Activated naive CD4-positive, alpha-beta T cell treated with anti-CD3 and anti-CD28 coated beads, Interleukin-2, amount 50 U/mL, for 72 hours (primary cell): ENCODE measurements around the gene PYDC1. TPM values are rescaled to one million over a fixed set of nuclear protein-coding genes. Genes with fewer than 3 reads are reported as not detected.
"Not testable (repeated sequence)": the region's sequence is repeated elsewhere in the genome, so short reads cannot be mapped to it uniquely, and the experiment has no call there.

Source experiments
- ATAC-seq, 2 donors: fragments of 150-1000 bp; cut with Tn5 transposase; 2 replicates each; pipeline ENCODE4 v1.10.0; 2021; ENCODE audit warnings: mild to moderate bottlenecking in 2 of 2, moderate library complexity in 2 of 2
- DNase-seq, 2 donors: peaks; one replicate each; pipeline ENCODE4 v3.0.0; 2021 to 2022; ENCODE audit warnings: low spot score in 2 of 2
- H3K27ac Mint-ChIP-seq, 2 donors: one replicate each; pipeline ENCODE4 v1.8.0; 2022; ENCODE audit warnings: mild to moderate bottlenecking in 2 of 2, mixed read lengths in 2 of 2
- H3K36me3 Mint-ChIP-seq, 2 donors: one replicate each; pipeline ENCODE4 v1.8.0; 2022; ENCODE audit warnings: mixed read lengths in 2 of 2
- H3K9me3 Mint-ChIP-seq, 2 donors: one replicate each; pipeline ENCODE4 v1.8.0; 2022; ENCODE audit warnings: mixed read lengths in 2 of 2
- total RNA-seq, 2 donors: library from RNA; stranded (reverse); gene quantifications; one replicate each; pipeline ENCODE4 v1.2.3, GENCODE V29; 2022

The PYDC1 gene
- not detected for total RNA-seq

DNA sequence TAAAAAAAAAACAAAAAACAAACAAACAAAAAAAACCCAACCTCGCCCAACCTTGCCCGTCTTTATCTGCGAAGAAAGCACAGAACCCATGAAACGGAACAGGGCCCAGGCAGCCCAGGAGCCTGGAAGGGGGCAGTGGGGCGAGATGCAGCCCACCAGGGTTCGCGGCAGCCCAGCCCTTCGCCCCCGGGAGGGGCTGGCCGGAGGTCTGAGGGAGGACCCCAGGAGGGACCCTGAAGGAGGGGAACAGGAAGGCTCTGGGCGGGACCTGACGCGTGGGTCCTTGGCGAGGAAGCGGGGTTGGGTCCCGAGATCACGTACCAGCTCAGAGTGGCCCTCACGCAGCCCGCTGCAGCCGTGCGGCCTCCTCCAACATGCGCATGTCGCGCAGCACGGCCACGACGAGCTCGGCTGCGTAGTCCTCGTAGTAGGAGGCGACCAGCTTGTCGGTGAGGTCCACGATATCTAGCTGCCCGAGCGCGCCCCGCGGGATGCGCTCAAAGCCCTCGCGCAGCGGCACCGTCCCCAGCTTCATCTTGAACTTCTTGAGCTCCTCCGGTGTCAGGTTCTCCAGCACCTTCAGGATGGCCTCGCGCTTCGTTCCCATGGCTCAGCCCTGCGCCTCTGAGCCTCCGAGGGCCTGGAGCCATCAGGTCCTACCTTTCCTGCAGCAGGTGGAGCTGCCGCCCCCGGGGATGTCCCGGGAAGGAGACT lies at the start of gene PYDC1:
TSS of gene PYDC1 (minus strand) at position 714 of the 714 bp plus-strand sequence. CDS start at position 607, 107 bp downstream.
- Mint-ChIP-seq H3K27ac (no peak within 1 kb of the TSS), H3K36me3 (no peaks in the 10 kb centered on the region), H3K9me3 (no peaks in the 10 kb centered on the region)
- no peak for DNase-seq
- peak; percentile 25 to 28 for ATAC-seq

DNA sequence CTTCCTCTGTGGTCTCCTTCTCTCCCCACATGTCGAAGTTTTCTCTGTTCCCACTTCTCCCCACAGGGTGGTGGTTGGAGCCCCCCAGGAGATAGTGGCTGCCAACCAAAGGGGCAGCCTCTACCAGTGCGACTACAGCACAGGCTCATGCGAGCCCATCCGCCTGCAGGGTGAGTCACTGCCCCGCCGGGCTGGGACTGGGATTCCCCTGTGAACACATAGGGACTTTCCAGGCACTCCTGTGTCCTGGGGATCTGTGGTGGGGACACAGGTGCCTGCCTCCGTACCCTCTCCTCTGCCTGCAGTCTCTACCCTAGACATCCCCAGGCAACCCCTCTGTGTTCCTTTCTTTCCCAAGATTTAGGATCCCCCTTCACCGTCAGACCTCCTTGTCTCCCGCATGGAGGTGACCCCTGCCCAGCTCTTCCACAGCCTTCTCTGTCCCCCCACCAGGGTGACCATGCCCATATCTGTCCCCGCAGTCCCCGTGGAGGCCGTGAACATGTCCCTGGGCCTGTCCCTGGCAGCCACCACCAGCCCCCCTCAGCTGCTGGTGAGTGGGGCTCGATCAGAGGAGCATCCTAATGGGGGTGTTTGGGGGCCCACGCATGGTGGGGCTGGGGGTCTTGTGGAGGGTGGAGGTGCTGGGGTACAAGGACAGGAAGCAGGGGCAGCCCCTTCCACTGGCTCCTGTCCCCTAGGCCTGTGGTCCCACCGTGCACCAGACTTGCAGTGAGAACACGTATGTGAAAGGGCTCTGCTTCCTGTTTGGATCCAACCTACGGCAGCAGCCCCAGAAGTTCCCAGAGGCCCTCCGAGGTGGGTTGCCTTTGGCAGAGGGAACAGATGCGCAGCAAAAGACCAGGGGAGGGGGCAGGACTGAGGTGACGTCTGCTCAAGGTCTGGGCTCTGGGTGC lies 48.7 kb upstream of the PYDC1 start:
- no peaks in the 10 kb centered on the region for H3K9me3 Mint-ChIP-seq
- H3K27ac Mint-ChIP-seq = peak overlapping the region; percentile 70 to 88
- peak; percentile 98 for ATAC-seq
- peaks cover 0 to 6% of the 10 kb centered on the region in 2 donors for H3K36me3 Mint-ChIP-seq
- peak; percentile 64 to 87 for DNase-seq

DNA sequence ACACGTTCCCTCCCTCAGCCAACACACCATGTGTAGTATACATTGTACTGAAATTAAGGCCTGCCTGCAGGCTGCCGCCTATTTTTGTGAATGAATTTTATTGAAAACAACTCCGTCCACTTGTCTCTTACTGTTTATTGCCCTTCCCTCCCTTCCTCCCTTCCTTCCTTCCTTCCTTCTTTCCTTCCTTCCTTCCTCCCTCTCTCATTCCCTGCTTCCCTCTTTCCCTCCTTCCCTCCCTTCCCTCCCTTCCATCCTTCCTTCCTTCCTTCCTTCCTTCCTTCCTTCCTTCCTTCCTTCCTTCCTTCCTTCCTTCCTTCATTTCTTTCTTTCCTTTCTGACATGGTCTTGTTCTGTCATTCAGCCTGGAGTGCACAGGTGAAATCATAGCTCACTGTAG lies 45.1 kb upstream of the PYDC1 start:
- Mint-ChIP-seq H3K27ac (no peak overlapping the region), H3K36me3 (peaks cover 0 to 2% of the 10 kb centered on the region in 2 donors), H3K9me3 (no peaks in the 10 kb centered on the region)
- no peak for ATAC-seq
- DNase-seq = no peak

DNA sequence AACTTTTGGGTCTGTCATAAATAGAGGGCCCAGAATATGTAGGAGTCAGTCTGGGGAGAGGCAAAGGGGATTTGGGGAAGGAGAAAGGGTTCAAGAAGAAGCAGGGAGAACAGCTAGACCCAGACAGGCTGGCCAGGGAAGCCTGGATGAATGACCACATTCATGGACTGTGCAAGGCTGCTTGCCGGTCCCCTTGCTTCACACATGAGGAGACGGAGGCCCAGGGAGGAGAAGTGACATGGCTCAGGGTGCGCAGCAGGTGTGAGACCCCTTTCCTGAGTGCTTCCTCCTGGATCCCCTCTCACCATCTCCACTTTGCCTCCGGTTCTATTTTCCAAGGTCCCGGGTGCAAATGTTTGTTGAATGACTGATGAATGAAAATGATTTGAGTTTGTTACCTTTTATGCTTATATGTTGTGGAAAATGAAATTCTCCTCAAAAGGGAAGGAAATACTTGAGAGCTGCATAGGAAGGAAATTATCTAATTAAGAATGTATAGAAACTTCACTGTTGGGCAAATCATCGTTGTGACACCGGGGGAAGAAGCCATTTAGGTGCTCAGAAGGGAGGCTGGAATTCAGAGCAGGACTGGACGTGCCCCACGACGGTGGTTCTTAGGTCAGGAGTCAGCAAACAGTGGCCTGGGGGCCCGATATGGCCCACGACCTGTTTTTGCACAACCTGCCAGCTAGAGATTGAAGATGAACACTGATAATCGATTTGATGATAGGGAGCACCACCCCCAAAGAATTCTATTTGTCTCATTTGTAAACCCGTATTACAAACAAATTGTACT lies 43.4 kb upstream of the PYDC1 start:
- DNase-seq (no peak), ATAC-seq (no peak)
- Mint-ChIP-seq H3K9me3 (no peaks in the 10 kb centered on the region), H3K27ac (no peak overlapping the region), H3K36me3 (no peaks in the 10 kb centered on the region)

DNA sequence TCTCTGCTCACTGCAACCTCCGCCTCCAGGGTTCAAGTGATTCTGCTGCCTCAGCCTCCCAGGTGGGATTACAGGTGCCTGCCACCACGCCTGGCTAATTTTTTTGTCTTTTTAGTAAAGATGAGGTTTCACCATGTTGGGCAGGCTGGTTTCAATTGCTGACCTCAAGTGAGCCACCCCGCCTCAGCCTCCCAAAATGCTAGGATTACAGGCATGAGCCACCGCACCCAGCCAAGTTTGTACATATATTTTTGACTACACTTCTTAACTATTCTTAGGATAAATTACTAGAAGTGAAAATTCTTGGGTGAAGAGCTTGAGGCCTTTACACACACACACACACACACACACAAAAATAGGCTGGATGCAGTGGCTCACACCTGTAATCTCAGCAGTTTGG lies 41.4 kb upstream of the PYDC1 start:
- Mint-ChIP-seq H3K36me3 (no peaks in the 10 kb centered on the region), H3K27ac (no peak overlapping the region), H3K9me3 (no peaks in the 10 kb centered on the region)
- ATAC-seq (no peak), DNase-seq (no peak)

DNA sequence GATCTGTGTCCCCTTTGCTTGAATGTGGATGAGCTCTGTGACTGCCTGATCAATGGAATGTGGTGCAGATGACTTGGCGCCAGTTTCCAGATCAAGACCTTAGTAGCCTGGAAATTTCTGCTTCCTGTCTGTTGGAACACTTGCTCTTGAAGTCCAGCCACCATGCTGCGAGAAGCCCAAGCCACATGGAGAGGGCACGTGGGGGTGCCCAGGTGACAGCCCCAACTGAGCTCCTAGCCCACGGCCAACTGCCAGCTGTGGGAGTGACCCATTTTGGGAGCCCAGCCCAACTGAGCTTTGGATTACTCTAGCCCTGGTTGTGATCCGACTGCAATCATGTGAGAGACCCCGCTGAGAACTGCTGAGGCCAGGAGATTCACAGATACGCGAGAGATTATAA lies 39.5 kb upstream of the PYDC1 start:
- ATAC-seq = no peak

DNA sequence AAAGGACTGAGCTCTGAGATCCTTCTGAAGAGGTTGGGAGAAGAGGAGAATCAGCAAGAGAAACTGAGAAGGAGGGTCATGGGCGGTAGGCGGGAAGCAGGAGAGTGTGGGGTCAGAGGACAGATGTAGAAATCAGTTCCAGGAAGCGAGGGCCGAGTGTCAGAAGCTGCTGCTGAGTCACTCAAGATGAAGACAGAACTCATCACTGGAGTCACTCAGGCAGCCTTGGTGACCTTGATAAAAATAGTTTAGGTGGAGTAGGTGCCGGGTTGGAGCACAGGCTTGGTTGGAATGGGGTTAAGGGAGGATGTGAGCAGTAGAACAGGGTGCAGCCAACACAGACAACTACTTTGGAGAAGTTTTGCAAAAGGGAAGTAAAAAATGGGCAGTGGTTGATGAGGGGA lies 36.7 kb upstream of the PYDC1 start:
- Mint-ChIP-seq H3K36me3 (no peaks in the 10 kb centered on the region), H3K9me3 (no peaks in the 10 kb centered on the region), H3K27ac (peak overlapping the region; percentile 60 to 66)
- DNase-seq (peak in 1 of 2 donors; percentile 39), ATAC-seq (peak; percentile 88)

More for the DNA sequence above, 39.5 kb upstream of the PYDC1 start:
- Mint-ChIP-seq H3K36me3 (no peaks in the 10 kb centered on the region), H3K27ac (no peak overlapping the region), H3K9me3 (no peaks in the 10 kb centered on the region)
- DNase-seq = no peak

DNA sequence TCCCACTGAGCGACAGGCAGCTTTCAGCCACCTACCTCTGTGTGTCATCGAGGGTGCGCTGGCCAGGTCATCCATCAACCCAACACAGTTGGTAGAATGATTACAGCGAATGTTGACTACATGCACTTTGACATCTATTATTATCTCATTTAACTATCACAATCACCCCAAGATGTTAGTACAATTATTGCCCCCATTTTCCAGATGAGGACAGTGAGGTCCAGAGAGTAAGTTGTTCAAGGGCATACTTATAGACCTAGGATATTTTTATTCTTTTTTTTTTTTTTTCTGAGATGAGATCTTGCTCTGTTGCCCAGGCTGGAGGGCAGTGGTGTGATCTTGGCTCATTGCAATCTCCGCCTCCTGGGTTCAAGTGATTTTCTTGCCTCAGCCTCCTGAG lies 34.5 kb upstream of the PYDC1 start:
- DNase-seq (no peak), ATAC-seq (no peak)
- Mint-ChIP-seq H3K9me3 (no peaks in the 10 kb centered on the region), H3K36me3 (no peaks in the 10 kb centered on the region), H3K27ac (peak overlapping the region in 1 of 2 donors; percentile 62)

DNA sequence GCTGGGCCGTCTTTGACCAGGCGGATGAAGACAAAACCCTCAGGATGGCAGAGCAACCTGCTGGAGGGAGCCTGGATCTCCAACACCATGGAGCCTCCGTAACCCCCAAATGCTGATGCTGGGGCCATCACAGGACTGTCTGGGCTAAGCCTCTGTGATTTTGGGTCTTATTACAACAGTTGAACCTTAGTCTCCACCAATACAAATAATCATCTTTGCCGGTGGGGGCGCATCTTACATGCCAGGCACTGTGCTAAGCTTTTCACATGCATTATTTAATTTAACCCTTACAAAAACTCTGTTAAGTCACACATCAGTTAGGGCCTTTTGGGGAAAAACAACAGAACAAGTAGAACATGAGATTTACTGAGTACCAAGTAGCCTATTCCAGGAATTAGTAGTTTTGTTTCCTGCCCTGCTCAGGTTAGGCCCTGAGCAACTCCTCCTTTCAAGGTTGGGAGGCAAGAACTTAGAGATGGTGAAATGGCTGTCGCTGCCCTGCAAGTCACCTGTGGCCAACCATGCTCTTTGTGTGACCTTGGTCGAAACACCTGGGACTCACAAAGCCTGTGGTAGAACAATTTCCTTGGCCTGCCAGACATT lies 33.9 kb upstream of the PYDC1 start:
- no peaks in the 10 kb centered on the region for H3K9me3 Mint-ChIP-seq
- ATAC-seq (peak in 1 of 2 donors; percentile 75), DNase-seq (no peak)
- peak overlapping the region in 1 of 2 donors; percentile 80 for H3K27ac Mint-ChIP-seq
- no peaks in the 10 kb centered on the region for H3K36me3 Mint-ChIP-seq

DNA sequence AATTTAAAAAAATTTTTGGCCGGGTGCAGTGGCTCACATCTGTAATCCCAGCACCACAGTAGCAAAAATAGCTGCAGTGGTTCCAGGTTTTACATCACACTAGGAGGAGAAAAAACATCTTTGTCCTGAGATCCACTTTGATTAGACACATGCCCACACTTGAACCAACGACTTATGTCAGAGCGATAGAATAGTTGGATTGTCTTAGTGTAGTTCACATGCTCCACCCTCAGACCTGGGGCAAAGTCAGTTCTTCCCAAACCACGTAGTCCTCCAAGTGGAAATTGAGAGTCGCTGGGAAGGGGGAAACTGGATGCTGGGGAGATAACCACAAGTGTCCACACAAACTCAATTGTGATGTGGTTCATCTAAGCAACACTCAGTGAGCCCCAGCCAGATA lies 31.4 kb upstream of the PYDC1 start:
- Mint-ChIP-seq H3K27ac (no peak overlapping the region), H3K36me3 (no peaks in the 10 kb centered on the region), H3K9me3 (no peaks in the 10 kb centered on the region)
- ATAC-seq (no peak), DNase-seq (no peak)

DNA sequence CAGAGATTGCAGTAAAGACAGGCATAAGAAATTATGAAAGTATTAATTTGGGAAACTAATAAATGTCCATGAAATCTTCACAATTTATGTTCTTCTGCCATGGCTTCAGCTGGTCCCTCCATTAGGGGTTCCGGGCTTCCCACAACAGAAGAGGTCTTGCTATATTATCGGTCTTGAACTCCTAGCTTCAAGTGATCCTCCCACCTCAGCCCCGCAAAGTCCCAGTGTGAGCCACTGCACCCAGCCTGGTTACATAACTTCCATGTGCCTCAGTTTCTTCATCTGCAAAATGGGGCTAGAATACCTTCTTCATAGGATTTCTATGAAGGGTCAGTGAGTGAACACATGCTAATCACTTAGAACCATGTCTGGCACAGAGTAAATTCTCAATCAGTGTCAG lies 29.4 kb upstream of the PYDC1 start:
- no peaks in the 10 kb centered on the region for H3K36me3 Mint-ChIP-seq
- no peak for DNase-seq
- no peak for ATAC-seq
- no peak overlapping the region for H3K27ac Mint-ChIP-seq
- no peaks in the 10 kb centered on the region for H3K9me3 Mint-ChIP-seq

DNA sequence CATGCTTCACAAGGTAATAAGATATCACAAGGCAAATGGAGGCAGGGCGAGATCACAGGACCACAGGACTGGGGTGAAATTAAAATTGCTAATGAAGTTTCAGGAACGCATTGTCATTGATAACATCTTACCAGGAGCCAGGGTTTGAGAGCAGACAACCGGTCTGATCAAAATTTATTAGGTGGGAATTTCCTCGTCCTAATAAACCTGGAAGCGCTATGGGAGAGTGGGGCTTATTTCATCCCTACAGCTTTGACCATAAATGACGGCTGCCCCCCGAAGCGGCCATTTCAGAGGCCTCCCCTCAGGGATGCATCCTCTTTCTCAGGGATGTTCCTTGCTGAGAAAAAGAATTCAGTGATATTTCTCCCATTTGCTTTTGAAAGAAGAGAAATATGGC lies 28.7 kb upstream of the PYDC1 start:
- H3K9me3 Mint-ChIP-seq, ATAC-seq, H3K36me3 Mint-ChIP-seq: not testable (repeated sequence)

DNA sequence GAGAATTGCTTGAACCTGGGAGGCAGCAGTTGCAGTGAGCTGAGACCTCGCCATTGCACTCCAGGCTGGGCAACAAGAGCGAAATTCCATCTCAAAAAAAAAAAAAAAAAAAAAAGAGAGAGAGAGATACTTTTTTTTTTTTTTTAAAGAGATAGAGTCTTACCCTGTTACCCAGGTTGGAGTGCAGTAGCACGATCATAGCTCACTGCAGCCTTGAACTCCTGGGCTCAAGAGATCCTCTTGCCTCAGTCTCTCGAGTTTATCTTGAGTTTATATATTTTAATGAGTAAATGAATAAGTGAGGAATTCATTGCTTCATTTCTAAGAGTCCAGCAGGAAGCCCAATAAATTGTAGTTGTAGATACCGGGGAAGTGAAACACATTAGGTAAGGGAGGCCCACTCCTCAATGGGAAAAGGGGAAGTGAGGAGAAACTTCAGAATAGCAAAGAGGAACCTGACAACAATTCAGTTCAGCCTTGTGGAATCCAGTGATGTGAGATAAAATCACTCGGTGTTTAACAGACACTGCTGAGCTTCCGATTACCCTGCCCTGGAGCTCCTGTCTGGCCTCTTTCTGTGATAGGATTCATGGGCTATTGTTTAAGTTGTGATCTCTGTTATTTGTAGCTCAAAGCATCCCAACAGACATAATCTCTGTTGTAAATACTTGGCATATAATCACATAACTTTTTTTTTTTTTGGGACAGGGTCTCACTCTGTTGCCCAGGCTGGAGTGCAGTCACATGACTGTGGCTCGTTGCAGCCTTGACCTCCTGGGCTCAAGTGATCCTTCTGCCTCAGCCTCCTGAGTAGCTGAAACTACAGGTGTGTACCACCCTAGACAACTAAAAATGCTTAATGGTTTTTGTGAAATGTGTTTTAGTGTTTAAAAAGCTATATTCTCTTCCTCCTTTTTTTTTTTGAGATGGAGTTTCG lies 27.1 kb upstream of the PYDC1 start:
- no peak for DNase-seq
- no peak overlapping the region for H3K27ac Mint-ChIP-seq
- no peak for ATAC-seq
- no peaks in the 10 kb centered on the region for H3K9me3 Mint-ChIP-seq
- H3K36me3 Mint-ChIP-seq = no peaks in the 10 kb centered on the region

More for the DNA sequence above, 28.7 kb upstream of the PYDC1 start:
- H3K27ac Mint-ChIP-seq, DNase-seq: not testable (repeated sequence)

DNA sequence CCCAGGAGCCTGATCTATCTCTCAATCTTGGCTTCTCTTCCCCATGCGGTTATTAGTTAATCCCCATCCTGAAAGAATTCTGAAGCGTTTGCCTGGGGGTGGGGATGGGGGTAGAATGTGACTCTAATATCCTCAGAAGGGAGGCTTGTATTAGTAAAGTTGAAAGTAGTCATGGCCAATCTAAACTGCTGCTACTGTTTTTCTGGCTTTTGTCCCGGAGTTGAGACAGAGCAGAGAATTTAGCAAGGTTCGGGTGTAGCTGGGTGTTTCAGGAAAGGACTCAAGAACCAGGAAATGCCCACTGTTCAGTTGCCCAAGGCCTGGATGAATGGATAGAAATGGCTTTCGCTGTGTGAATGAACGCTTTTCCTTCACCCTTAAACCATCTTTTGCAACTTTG lies 25.3 kb upstream of the PYDC1 start:
- no peak for DNase-seq
- ATAC-seq = no peak
- H3K36me3 Mint-ChIP-seq = no peaks in the 10 kb centered on the region

DNA sequence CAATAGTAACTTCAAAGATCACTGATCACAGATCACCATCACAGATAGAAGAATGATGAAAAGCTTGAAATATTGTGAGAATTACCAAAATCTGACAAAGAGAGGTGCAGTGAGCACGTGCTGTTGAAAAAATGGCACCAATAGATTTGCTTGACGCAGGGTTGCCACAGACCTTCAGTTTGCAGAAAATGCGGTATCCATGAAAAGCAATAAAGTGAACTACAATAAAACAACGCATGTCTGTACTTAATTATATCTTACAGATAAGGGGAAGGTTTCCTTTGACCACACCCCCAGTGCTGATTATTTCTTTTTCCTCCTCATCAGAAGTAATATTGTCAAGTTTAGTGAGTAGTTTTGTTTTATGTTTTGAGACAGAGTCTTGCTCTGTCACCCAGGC lies 21.1 kb upstream of the PYDC1 start:
- no peak for ATAC-seq

More for the DNA sequence above, 25.3 kb upstream of the PYDC1 start:
- H3K27ac Mint-ChIP-seq = no peak overlapping the region
- H3K9me3 Mint-ChIP-seq = no peaks in the 10 kb centered on the region

More for the DNA sequence above, 21.1 kb upstream of the PYDC1 start:
- Mint-ChIP-seq H3K9me3 (peaks cover 4 to 5% of the 10 kb centered on the region in 2 donors), H3K27ac (no peak overlapping the region), H3K36me3 (no peaks in the 10 kb centered on the region)
- DNase-seq = no peak
